Measurements from ENCODE around the gene PACS2. TPM values are rescaled to one million over a fixed set of nuclear protein-coding genes. Genes with fewer than 3 reads are reported as not detected.
A peak's percentile ranks its signal among the peaks of the same experiment; 100 is the strongest.

PACS2 gene
- total RNA-seq, 1 experiment from 2014 or later = 62.0 TPM

- H3F3A ChIP-seq (ENCODE audit: low read length, unreplicated experiment) = no peaks in the 10 kb centered on the region
- H3K4me1 ChIP-seq (ENCODE audit: insufficient read depth, low read length) = peaks cover 23% of the 10 kb centered on the region; the same call in 1 of the 2 replicates
- ChIA-PET POLR2A (ENCODE audit: unreplicated experiment) (no interaction called here), CTCF (interaction anchor here (1.3 kb wide), 1 partner anchor 37 kb away, joined by 4 read pairs; no protein-coding TSS in a partner anchor)
- no peak overlapping the region for H3K27ac ChIP-seq (ENCODE audit: low read length)
- no TSS peak for BruUV-seq (replicated peaks)
- H3K9me2 ChIP-seq (replicated peaks; ENCODE audit: low read length) = no peaks in the 10 kb centered on the region
- no peaks in the 10 kb centered on the region for H3K9me3 ChIP-seq (ENCODE audit: low read length)
- H3K27me3 ChIP-seq (ENCODE audit: low read length) = no peaks in the 10 kb centered on the region
- H3K9ac ChIP-seq (ENCODE audit: low read length) = peak overlapping the region; percentile 34
- TF ChIP-seq EZH2phosphoT487 (IDR thresholded peaks at IDR 0.05; ENCODE audit: borderline replicate concordance, low read length) = no peak
- H3K79me2 ChIP-seq (ENCODE audit: low read length) = peaks cover 46% of the 10 kb centered on the region
- H4K20me1 ChIP-seq (ENCODE audit: low read length) = no peaks in the 10 kb centered on the region
- H3K4me3 ChIP-seq (ENCODE audit: low read length) = peak overlapping the region; percentile 87
- H3K4me2 ChIP-seq (ENCODE audit: low read length) = peak overlapping the region; percentile 99
- DNase-seq = peak; percentile 56
- intact Hi-C loops (cut with micrococcal nuclease) = no loop called here
- no peaks in the 10 kb centered on the region for H3K36me3 ChIP-seq (ENCODE audit: low read depth, low read length)
- peak overlapping the region; percentile 64; the same call in 1 of the 2 replicates for H2AFZ ChIP-seq (ENCODE audit: low read length)
- peak; percentile 54 for ATAC-seq
These were observed 718 bp downstream of the PACS2 start for GRCh38 chr14:105315211-105315721.

DNA sequence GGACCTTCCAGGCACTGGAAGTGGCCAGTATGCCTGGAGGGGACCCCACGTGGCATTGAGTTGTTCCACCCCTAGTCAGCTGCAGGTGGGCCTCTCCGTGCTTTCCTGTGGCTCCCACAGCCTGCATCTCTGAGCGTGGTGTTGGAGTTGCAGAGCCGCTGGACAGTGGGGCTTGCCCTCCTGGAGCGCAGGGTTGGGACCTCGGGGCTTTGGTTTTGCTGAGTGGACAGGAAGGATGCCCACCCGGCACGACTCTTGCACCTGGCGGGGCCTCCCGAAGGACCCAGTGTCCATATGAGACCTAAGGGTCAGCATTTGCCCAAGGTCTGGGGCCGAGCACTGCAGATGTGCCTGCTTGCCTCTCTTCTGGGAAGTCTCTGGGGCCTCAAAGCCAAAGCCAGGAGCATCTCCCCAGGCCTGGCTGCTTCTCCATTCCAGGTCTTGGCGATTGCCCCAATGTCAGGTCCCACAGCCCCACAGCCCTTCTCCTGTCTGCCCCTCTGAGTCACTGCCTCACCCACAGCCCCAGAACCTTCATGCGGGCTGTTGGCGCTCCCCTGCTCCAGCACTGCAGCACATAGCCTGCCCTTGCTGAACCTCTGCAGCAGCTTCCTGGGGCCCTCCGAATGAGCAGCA, 1.5 kb downstream of the PACS2 start:
- TSS peak; percentile 21 for BruUV-seq (replicated peaks)
- POLR2A ChIA-PET (ENCODE audit: unreplicated experiment) = no interaction called here
- Histone ChIP-seq H3K4me1 (ENCODE audit: insufficient read depth, low read length) (peaks cover 23% of the 10 kb centered on the region; the same call in 1 of the 2 replicates), H4K20me1 (ENCODE audit: low read length) (no peaks in the 10 kb centered on the region), H3K36me3 (ENCODE audit: low read depth, low read length) (no peaks in the 10 kb centered on the region), H3F3A (ENCODE audit: low read length, unreplicated experiment) (no peaks in the 10 kb centered on the region), H2AFZ (ENCODE audit: low read length) (peak overlapping the region; percentile 64; the same call in 1 of the 2 replicates), H3K27me3 (ENCODE audit: low read length) (no peaks in the 10 kb centered on the region), H3K27ac (ENCODE audit: low read length) (no peak overlapping the region), H3K9ac (ENCODE audit: low read length) (peak overlapping the region; percentile 34), H3K4me2 (ENCODE audit: low read length) (peak overlapping the region; percentile 99), H3K9me2 (replicated peaks; ENCODE audit: low read length) (no peaks in the 10 kb centered on the region), H3K79me2 (ENCODE audit: low read length) (peaks cover 54% of the 10 kb centered on the region), H3K9me3 (ENCODE audit: low read length) (no peaks in the 10 kb centered on the region), H3K4me3 (ENCODE audit: low read length) (peak overlapping the region; percentile 87)
- peak; percentile 24 for ATAC-seq
- TF ChIP-seq EZH2phosphoT487 (IDR thresholded peaks at IDR 0.05; ENCODE audit: borderline replicate concordance, low read length) (no peak), EZH2 (IDR thresholded peaks at IDR 0.05; ENCODE audit: low read length, unreplicated experiment) (no peak)
- TF ChIP-seq, protein P1, sequence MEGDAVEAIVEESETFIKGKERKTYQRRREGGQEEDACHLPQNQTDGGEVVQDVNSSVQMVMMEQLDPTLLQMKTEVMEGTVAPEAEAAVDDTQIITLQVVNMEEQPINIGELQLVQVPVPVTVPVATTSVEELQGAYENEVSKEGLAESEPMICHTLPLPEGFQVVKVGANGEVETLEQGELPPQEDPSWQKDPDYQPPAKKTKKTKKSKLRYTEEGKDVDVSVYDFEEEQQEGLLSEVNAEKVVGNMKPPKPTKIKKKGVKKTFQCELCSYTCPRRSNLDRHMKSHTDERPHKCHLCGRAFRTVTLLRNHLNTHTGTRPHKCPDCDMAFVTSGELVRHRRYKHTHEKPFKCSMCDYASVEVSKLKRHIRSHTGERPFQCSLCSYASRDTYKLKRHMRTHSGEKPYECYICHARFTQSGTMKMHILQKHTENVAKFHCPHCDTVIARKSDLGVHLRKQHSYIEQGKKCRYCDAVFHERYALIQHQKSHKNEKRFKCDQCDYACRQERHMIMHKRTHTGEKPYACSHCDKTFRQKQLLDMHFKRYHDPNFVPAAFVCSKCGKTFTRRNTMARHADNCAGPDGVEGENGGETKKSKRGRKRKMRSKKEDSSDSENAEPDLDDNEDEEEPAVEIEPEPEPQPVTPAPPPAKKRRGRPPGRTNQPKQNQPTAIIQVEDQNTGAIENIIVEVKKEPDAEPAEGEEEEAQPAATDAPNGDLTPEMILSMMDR (conservative IDR thresholded peaks at IDR 0.05; ENCODE audit: low read depth, low read length) = no peak
- DNase-seq = peak; percentile 30
- intact Hi-C loops (cut with micrococcal nuclease) = no loop called here
- CTCF ChIA-PET = no interaction called here

GRCh38 chr14:105316577-105316941, 2.0 kb downstream of the PACS2 start:
- ChIA-PET POLR2A (ENCODE audit: unreplicated experiment) (no interaction called here), CTCF (no interaction called here)
- Histone ChIP-seq H4K20me1 (ENCODE audit: low read length) (no peaks in the 10 kb centered on the region), H3K4me2 (ENCODE audit: low read length) (peak overlapping the region; percentile 99), H3K9ac (ENCODE audit: low read length) (no peak overlapping the region), H2AFZ (ENCODE audit: low read length) (no peak overlapping the region), H3K4me1 (ENCODE audit: insufficient read depth, low read length) (peaks cover 23% of the 10 kb centered on the region; the same call in 1 of the 2 replicates), H3K27me3 (ENCODE audit: low read length) (no peaks in the 10 kb centered on the region), H3K79me2 (ENCODE audit: low read length) (peaks cover 59% of the 10 kb centered on the region), H3K9me3 (ENCODE audit: low read length) (no peaks in the 10 kb centered on the region), H3K36me3 (ENCODE audit: low read depth, low read length) (no peaks in the 10 kb centered on the region), H3K27ac (ENCODE audit: low read length) (no peak overlapping the region), H3F3A (ENCODE audit: low read length, unreplicated experiment) (no peaks in the 10 kb centered on the region), H3K9me2 (replicated peaks; ENCODE audit: low read length) (no peaks in the 10 kb centered on the region), H3K4me3 (ENCODE audit: low read length) (peak overlapping the region; percentile 87)
- no peak for DNase-seq
- TF ChIP-seq EZH2phosphoT487 (IDR thresholded peaks at IDR 0.05; ENCODE audit: borderline replicate concordance, low read length) (no peak), EZH2 (IDR thresholded peaks at IDR 0.05; ENCODE audit: low read length, unreplicated experiment) (no peak)
- TF ChIP-seq, protein P1 (conservative IDR thresholded peaks at IDR 0.05; ENCODE audit: low read depth, low read length) = no peak
- intact Hi-C loops (cut with micrococcal nuclease) = no loop called here
- no peak for ATAC-seq
- no TSS peak for BruUV-seq (replicated peaks)
